OCI-LY7 (cell line): Measurements from ENCODE around the gene RBM26. TPM values are rescaled to one million over a fixed set of nuclear protein-coding genes. Genes with fewer than 3 reads are reported as not detected.
A peak's percentile ranks its signal among the peaks of the same experiment; 100 is the strongest.

Source experiments
- BruUV-seq: library from RNA; stranded (reverse); fragments of 400-500 nt; replicated peaks from 2 replicates; lab custom pipeline; 2021; lab: Mats Ljungman, UMichigan
- CTCF ChIA-PET: fragments of 300-600 bp; sonication (Branson Sonifier 250); formaldehyde crosslinking; loops from one replicate; lab custom pipeline; 2022; ENCODE audit warnings: antibody characterized with exemption; ENCODE audit not compliant: unreplicated experiment; lab: Charles Lee
- POLR2A ChIA-PET: fragments of 300-600 bp; sonication (Branson Sonifier 250); formaldehyde crosslinking; loops from one replicate; lab custom pipeline; 2022; ENCODE audit warnings: antibody characterized with exemption; lab: Charles Lee
- DNase-seq: peaks from one replicate; pipeline ENCODE4 v3.0.0-alpha.2; 2015; ENCODE audit warnings: low spot score
- H2AFZ ChIP-seq: fragments of 200-600 bp; sonication (generic), shearing (Covaris generic); 2 replicates; pipeline ENCODE4 v1.6.1; 2014; ENCODE audit warnings: mild to moderate bottlenecking, antibody characterized with exemption, low read length, moderate library complexity
- H3K27ac ChIP-seq: fragments of 200-600 bp; sonication (generic); 2 replicates; pipeline ENCODE4 v1.5.1; 2014; ENCODE audit warnings: mixed run types, low read depth, mild to moderate bottlenecking, moderate library complexity, low read length, inconsistent platforms; ENCODE audit not compliant: poor library complexity, severe bottlenecking
- H3K36me3 ChIP-seq: fragments of 200-600 bp; sonication (generic); 2 replicates; pipeline ENCODE4 v1.6.1; 2014; ENCODE audit warnings: mild to moderate bottlenecking, antibody characterized with exemption, low read length, moderate library complexity, mixed read lengths; ENCODE audit not compliant: insufficient read depth
- H3K4me1 ChIP-seq: fragments of 200-600 bp; sonication (generic); 2 replicates; pipeline ENCODE4 v1.5.1; 2014; ENCODE audit warnings: mild to moderate bottlenecking, low read length; ENCODE audit not compliant: insufficient read depth, poor library complexity, severe bottlenecking
- H3K4me2 ChIP-seq: fragments of 200-600 bp; sonication (generic); 2 replicates; pipeline ENCODE4 v1.6.1; 2014; ENCODE audit warnings: mild to moderate bottlenecking, low read length
- H3K4me3 ChIP-seq: fragments of 200-600 bp; sonication (generic); 2 replicates; pipeline ENCODE4 v1.5.1; 2014; ENCODE audit warnings: mild to moderate bottlenecking, low read depth, low read length; ENCODE audit not compliant: poor library complexity, severe bottlenecking
- H3K79me2 ChIP-seq: fragments of 200-600 bp; sonication (generic); 2 replicates; pipeline ENCODE4 v1.6.1; 2016; ENCODE audit warnings: low read depth, mild to moderate bottlenecking, low read length, moderate library complexity, mixed read lengths; ENCODE audit not compliant: insufficient read depth
- H3K9me2 ChIP-seq: fragments of 200-600 bp; sonication (generic); 2 replicates; pipeline ENCODE4 v1.6.1; 2016; ENCODE audit warnings: mild to moderate bottlenecking, low read length, mixed read lengths; ENCODE audit not compliant: insufficient read depth
- H3K9me3 ChIP-seq: fragments of 200-600 bp; sonication (generic); 2 replicates; pipeline ENCODE4 v1.6.1; 2014; ENCODE audit warnings: mild to moderate bottlenecking, mixed run types, low read length, mixed read lengths
- H4K20me1 ChIP-seq: fragments of 200-600 bp; sonication (generic); 2 replicates; pipeline ENCODE4 v1.6.1; 2014; ENCODE audit warnings: mild to moderate bottlenecking, antibody characterized with exemption, low read length, moderate library complexity, mixed read lengths; ENCODE audit not compliant: insufficient read depth
- CTCF ChIP-seq: fragments of 200-600 bp; sonication (generic); conservative IDR thresholded peaks from 2 replicates; pipeline ENCODE4 v1.5.1; 2014; ENCODE audit warnings: mild to moderate bottlenecking, antibody characterized with exemption, low read length, moderate library complexity, mixed read lengths
- EZH2phosphoT487 ChIP-seq: fragments of 200-600 bp; sonication (generic); IDR thresholded peaks from 2 replicates; pipeline ENCODE4 v1.6.1; 2018; ENCODE audit warnings: low read depth, borderline replicate concordance, mild to moderate bottlenecking, mixed run types, antibody characterized with exemption, low read length, moderate library complexity, mixed read lengths
- intact Hi-C: fragments of 100-400 bp; cut with micrococcal nuclease; formaldehyde crosslinking; loops from one replicate; pipeline ENCODE4 v1.10.0; 2022; ENCODE audit not compliant: unreplicated experiment
- total RNA-seq, 2 experiments: library from RNA; depleted of rRNA in 1 of 2; stranded (reverse); fragments of >200 nt in 1 of 2; shearing (Covaris generic) in 1 of 2; gene quantifications; 2 replicates each; pipeline ENCODE4 v1.2.3, GENCODE V29; 2014 to 2022

Gene RBM26
- total RNA-seq, 2 experiments from 2014 or later = 44.1 to 85.2 TPM

- TF ChIP-seq EZH2phosphoT487 = no peak
- TF ChIP-seq CTCF = no peak
- Histone ChIP-seq H3K4me2 (no peak overlapping the region), H4K20me1 (peaks cover 6% of the 10 kb centered on the region; the same call in 1 of the 2 replicates), H2AFZ (no peak overlapping the region), H3K4me1 (peaks cover 15% of the 10 kb centered on the region), H3K36me3 (peaks cover 5% of the 10 kb centered on the region), H3K79me2 (peaks cover 36% of the 10 kb centered on the region), H3K9me2 (no peaks in the 10 kb centered on the region), H3K4me3 (no peak overlapping the region), H3K9me3 (no peaks in the 10 kb centered on the region), H3K27ac (no peak overlapping the region)
- intact Hi-C loops = loop anchor here (5.0 kb wide), 2 partner anchors 218 to 753 kb away; partner anchors contain the start of gene OBI1
- no TSS peak for BruUV-seq
- ChIA-PET CTCF (no interaction called here), POLR2A (no interaction called here)
- no peak for DNase-seq
Observed at GRCh38 chr13:79409828-79410227, 3.8 kb upstream of the RBM26 start.

GRCh38 chr13:79407349-79407979 lies 1.4 kb upstream of the RBM26 start:
- Histone ChIP-seq H3K79me2 (peaks cover 60% of the 10 kb centered on the region), H3K27ac (no peak overlapping the region), H3K4me2 (peak overlapping the region; percentile 87), H3K9me3 (no peaks in the 10 kb centered on the region), H2AFZ (peak overlapping the region; percentile 66; the same call in 1 of the 2 replicates), H4K20me1 (peaks cover 30% of the 10 kb centered on the region), H3K36me3 (peaks cover 27% of the 10 kb centered on the region), H3K4me1 (peaks cover 22% of the 10 kb centered on the region), H3K9me2 (no peaks in the 10 kb centered on the region), H3K4me3 (peak overlapping the region; percentile 98)
- intact Hi-C loops = loop anchor here (5.0 kb wide), 2 partner anchors 215 to 750 kb away; partner anchors contain the start of gene OBI1
- BruUV-seq = no TSS peak
- CTCF ChIA-PET = interaction anchor here (2.0 kb wide), 1 partner anchor 17 kb away, joined by 4 read pairs; no protein-coding TSS in a partner anchor
- TF ChIP-seq EZH2phosphoT487 (no peak), CTCF (no peak)
- POLR2A ChIA-PET = interaction anchor here (0.9 to 2.6 kb wide), 4 partner anchors 9 to 131 kb away, joined by 3 to 19 read pairs (median 6); no protein-coding TSS in a partner anchor
- DNase-seq = no peak

- Histone ChIP-seq H3K4me1 (peaks cover 32% of the 10 kb centered on the region), H4K20me1 (peaks cover 39% of the 10 kb centered on the region), H3K79me2 (peaks cover 69% of the 10 kb centered on the region), H2AFZ (peak overlapping the region; percentile 66), H3K9me2 (no peaks in the 10 kb centered on the region), H3K4me3 (peak overlapping the region; percentile 98), H3K36me3 (peaks cover 35% of the 10 kb centered on the region), H3K27ac (peak overlapping the region; percentile 94), H3K4me2 (peak overlapping the region; percentile 87), H3K9me3 (no peaks in the 10 kb centered on the region)
- CTCF ChIA-PET = interaction anchor here (2.0 kb wide), 1 partner anchor 18 kb away, joined by 4 read pairs; no protein-coding TSS in a partner anchor
- no peak for TF ChIP-seq CTCF
- TF ChIP-seq EZH2phosphoT487 = no peak
- no peak for DNase-seq
- BruUV-seq = TSS peak; percentile 92
- intact Hi-C loops = loop anchor here (5.0 kb wide), 2 partner anchors 214 to 749 kb away; partner anchors contain the start of gene OBI1
- POLR2A ChIA-PET = interaction anchor here (0.6 to 2.6 kb wide), 6 partner anchors 8 to 132 kb away, joined by 3 to 19 read pairs (median 6); no protein-coding TSS in a partner anchor
Observed at GRCh38 chr13:79406597-79406908, 498 bp upstream of the RBM26 start.
